ENCODE data around the gene TMEM18.
"Not testable (repeated sequence)": the region's sequence is repeated elsewhere in the genome, so short reads cannot be mapped to it uniquely, and the experiment has no call there.

Gene TMEM18

DNA sequence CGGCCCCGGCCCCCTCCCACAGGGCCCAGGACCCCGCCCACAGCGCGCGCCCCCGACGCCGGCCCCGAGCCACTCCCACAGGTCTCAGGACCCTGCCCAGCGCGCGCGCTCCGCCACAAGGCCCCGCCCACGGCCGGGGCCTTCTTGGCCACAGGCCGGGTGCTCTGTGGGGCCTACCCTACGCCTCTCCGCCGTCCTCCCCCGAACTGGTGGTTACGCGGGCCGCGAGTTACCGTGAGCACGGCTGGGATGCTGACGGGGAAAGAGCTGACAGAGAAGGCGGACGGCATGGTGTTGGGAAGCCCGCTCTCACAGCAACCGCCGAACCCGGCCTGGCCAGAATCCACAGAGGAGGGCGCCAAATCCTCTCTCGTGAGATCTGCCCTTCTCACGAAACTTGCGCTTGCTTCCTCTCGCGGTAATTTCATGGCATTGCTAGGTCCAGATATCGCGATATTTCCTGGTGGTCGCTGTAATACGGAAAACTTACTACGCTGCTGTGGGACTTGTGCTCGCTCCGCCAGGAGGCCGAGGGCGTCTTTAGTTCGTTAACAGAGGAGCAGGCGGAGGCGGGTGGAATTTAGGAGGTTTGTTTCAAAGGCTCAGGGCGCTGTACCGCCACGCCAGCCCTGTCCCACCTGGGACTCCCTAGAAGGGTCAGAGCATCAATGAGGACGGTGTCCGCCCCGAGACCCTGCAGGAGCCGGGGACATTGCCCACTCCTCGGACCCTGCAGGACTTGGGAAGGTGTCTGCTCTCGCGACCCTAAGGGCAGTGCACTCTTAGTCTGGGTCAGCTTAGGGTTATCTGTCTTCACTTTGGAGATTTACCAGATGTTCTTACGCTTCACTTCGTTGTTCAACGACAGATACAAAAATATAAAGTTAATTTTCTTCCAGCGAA lies at the start of gene TMEM18:
Gene TMEM18, minus strand, starts transcription at position 351 of the 903 bp plus-strand sequence. Its CDS starts 61 bp downstream, at position 290.
- peak; percentile 95 to 100 (median 100) for DNase-seq

DNA sequence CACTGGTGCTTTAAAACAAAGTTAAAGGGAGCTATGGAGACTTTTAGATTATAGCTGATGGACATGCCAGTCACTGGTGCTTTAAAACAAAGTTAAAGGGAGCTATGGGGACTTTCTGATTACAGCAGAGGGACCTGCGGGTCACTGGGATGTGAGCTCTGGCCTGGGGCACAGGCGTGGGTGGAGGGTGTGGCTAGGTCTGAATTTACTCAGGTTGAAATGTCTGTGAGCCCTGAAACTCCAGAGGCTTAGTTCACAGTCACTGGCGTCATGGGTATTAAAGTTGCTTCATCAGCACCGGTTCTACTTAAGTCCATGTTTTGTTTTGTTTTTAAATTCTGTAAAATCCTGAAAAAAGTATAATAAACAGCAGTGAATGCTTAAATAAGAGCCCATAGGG lies 49.0 kb upstream of the TMEM18 start:
- DNase-seq, result peak; percentile 5 to 17 (median 13)

DNA sequence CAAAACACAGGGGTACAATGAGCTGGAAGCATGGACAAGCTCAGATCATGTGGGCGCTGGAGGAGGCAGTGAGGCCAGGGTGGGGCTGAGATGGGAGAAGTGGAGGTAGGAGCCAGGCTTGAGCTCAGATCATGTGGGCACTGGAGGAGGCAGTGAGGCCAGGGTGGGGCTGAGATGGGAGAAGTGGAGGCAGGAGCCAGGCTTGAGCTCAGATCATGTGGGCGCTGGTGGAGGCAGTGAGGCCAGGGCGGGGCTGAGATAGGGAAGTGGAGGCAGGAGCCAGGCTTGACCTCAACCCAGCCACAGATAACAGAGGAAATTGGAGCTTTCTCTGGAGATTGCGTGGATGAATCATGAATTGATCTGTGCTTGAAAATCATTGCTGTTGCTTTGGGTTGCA lies 48.3 kb upstream of the TMEM18 start:
- DNase-seq, result peak; percentile 17 to 54 (median 19)

DNA sequence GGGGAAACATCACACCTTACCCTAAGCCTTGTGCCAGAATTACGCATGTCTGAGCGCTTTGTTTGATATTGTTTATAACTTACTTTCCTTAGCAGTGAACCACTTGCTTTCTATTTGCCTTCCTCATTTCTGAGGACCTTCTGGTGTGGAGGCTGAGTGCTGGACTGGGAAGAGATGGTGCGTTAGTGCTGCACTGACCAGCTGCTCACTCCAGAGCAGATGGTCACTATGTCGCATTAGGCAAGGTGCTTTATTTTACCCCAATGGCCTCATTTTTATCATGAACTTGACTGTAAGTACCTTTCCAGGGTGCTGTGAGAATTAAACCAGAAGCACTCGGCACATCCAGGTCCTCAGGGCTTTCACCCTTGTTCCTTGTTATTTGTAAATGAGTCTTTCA lies 46.6 kb upstream of the TMEM18 start:
- DNase-seq, result peak in 1 of 3 donors; percentile 11

DNA sequence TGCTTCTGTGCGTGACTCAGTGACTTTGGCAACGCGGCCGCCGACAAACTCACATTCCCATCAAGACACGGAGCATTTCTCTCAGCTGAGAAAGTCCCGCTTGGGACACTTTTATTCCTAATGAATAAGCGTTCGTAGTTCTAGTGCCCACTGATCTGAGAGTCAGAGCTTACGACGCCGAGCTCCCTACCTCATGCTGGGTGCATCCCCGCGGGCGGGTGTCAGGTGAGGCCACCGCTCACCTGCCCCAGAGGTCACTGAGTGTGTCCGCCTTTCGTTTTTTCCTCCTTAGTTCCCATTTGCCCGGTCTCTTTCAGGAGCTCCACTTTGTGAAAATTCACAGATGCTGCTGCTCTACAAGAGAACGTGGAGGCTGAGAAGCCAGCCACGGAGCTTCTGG lies 43.6 kb upstream of the TMEM18 start:
- no peak for DNase-seq

DNA sequence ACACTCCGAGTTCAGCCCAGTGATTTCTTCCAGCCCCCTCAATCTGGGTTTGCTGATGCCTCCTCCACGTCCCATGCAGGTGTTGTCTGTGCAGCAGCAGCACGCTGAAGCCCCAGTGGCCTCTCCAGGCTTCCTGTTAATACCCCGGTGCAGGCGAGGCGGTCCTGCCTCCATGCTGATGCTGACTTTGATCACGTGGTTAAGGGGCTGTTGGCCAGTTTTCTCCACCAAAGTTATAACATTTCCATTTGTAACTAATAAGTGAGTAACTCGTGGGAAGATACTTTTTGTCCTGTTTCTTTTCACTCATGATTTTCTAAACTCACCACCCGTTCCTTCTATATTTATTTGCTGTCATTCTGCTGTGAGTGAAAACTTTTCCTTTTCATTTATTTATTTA lies 42.5 kb upstream of the TMEM18 start:
- peak in 1 of 3 donors; percentile 12 for DNase-seq

DNA sequence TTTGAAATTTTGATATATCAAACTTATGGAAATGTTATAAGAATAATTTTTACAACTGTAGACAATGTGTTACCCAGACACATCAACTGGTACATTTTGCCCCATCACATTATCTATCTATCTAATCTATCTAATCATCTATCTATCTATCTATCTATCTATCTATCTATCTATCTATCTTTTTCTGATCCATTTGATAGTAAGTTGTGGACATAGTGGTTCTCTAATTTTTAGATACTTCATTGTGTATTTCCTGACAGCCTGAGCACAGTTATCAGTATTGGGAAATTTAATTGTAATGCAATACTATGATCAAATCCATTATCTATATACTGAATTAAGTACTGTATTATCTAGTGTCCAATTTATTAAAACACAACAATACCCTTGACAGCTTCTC lies 42.0 kb upstream of the TMEM18 start:
- no peak for DNase-seq

DNA sequence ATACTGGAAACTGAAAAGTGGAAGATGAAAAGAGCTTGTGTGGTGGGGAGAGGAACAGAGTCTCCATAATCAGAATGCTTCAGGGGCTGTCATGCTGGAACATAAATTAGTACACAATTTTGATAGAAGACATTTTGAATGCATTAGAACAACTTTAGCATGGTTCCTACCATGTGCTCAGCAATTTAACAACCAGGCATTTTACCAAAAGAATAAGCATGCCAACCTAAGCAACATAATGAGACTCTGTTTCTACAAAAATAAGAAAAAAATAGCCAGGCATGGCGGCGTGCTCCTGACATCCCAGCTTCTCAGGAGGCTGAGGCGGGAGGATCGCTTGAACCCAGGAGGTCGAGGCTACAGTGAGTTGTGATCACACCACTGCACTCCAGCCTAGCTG lies 40.5 kb upstream of the TMEM18 start:
- DNase-seq, result peak in 1 of 3 donors; percentile 16

DNA sequence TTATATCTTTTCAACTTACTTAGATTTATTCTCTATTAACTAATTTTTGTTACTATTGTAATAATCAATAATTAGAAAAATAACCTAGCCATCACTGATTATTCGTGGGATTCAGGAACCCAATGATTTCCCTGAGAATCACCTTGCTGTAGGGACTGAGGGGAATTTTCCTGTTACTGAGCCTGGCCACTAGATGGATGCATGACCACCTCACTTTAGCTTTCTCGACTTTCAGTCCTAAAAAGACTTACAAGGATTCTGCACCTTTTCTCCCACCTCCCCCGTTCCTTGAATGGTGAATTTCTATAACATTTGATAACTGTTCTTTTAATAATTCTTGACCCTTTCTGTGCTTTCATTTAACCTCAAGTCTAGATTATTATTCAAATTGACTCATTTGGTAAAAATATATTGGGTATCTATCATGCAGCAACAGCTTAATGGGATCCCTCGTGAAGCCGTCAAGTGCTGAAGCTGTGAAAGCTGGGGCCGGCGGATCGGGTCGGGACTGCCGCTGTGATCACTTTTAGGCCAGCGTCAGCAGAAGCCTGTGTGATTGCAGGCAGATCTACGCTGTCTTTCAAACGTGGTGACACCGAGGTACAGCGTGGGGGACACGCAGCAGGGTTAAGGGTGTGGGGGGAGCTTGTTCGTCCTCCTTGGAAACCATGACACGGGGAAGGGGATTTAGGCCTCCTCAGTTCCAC lies 38.8 kb upstream of the TMEM18 start:
- DNase-seq, result peak in 1 of 3 donors; percentile 8

DNA sequence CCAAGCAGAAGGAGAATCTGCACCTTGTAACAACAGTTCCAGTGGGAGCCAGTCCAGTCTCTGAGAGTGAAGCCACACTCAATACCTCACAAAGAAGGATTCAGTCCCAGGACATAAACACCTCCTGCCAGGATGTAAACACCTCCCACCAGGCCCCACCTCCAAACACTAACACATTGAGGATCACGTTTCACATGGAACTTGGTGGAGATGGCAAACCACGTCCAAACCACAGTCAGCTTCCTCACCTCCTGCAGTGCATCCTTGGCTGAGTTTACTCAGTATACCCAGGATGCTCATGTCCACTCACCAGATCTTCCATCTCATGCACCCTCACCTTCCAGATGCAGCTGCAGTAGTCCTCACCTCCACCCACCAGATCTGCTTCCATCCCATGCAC lies 37.8 kb upstream of the TMEM18 start:
- DNase-seq, result peak in 1 of 3 donors; percentile 12

DNA sequence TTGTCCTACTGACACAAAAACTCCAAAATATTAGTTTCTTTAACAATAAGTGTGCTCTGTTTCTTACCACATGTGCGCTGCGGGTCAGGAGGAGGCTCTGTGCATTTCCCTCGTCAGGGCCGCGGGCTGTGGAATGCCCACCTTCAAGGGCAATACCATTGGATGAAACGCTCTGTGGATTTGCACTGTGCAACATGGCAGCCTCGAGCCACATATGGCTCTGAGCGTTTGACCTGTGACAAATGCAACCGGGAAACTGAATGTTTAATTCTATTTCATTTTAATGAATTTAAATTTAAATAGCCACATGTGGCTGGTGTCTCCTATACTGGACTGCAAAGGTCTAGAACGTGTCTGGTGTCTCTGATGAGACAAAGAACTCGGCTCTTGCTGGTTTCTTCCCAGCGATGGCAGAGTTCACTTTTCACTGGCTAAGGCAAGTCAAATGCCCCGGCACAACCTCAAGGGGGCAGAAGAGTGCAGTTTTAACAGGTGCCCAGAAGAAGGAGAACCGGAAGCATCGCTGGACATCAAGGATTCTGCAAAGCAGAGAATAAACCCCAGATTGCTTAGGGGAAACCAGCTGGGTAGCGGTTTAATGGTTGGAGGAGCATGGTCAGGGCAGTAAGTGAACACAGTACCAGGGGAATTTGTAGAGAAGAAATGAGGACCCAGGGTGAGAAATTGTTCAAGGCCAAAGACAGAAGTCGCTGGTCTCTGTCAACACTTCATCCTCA lies 37.0 kb upstream of the TMEM18 start:
- peak; percentile 62 to 72 (median 69) for DNase-seq

DNA sequence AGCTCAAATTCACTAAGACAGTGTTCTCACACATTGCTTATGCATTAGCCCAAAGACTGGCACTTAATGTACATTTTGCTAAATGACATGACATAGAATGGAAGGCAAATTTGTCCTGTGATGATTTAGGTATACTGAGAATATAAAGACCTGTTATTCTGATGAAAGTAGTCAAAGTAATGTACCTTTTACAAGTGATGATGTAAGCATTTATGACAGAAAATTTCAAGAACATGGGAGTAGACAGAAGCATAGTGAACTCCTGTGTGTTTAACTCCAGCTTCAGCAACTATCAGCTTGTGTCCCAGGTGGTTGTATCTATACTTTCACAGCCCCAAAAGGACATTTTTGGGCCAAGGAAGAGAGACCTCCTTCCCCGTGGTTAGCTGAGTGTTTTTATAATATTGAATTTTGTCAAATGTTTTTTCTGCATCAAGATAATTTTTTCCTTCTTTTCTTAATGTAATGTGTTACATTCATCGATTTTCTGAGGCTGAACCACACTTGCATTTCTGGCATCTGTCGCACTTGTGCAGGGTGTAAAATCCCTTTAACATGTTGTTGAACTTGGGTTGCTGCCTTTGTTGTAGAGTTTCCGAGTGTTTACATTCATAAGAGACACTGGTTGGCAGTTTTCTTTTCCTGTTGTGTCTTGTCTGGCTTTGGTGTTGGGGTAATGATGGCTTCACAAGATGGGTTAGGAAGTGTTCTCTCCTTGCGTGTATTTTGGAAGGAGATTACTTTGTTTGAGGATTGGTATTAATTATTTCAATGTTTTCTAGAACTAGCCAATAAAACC lies 33.9 kb upstream of the TMEM18 start:
- DNase-seq, result peak in 1 of 3 donors; percentile 14

DNA sequence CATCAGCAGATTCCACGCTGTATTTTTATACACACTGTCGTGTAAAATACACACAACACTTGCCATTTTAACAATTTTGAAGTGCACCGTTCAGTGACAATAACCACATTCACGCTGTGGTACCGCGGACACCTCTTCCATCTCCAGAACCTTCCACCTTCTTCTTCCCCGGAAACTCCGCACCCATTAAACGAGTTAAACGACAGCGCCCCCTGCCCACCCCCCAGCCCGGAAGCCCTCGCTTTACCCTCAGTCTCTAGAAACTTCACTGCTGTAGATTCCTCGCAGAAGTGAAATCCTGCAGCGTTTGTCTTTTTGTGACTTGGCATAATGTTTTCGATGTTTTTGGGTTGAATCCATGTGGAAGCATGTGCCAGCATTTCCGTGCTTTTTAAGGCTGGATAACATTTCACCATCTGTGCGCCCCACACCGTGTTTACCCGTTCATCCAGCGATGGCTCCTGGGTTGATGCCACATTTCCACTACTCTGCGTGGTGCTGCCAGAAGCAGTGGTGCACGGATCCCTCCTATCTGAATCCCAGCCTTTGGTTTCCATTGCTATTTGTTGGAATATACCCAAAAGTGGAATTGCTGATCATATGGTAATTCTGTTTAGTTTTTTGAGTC lies 32.0 kb upstream of the TMEM18 start:
- DNase-seq, result no peak

DNA sequence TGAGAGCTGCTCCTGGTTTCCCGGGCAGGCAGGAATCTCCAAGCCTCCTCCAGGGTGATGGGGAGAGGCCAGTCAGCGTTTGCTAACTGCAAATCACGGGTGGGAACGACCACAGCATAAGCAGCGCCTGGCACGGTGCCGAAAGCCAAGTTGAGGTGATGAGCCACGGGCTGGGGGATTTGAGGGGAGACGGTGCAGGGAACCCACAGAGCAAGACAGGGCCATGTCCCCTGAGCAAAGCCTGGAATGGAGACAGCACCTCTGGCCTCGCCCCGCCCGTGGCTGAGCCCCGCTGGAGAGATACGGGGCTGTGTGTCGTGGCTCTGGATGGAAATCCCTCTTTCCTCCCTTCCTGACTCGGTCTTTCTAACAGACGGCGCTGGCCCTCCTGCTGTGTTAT lies 31.5 kb upstream of the TMEM18 start:
- DNase-seq, result no peak

DNA sequence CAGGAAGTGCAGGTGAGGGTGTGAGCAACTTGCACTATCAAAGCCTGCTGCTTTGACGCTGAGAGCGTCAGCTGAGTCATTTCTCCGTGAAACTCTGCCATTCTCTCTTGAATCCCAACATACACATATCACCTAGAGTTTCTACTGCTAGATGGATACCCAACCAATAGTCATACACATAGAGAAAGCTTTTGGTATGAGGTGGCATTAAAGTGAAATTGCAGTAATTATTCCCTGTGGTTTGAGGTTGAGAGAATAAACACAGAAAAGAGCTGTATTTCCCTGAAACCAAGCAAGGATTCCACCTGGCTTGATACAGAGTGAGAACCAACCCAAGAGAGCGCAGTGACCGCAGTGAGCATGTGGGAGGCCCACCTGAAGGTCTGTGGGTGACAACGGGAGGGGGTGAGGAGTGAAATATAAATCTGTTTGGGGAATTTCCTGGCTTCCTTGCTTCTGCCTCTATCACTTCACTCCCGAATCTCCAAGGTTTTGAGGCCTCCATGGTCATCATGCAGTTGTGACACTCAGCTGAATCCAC lies 28.8 kb upstream of the TMEM18 start:
- no peak for DNase-seq

DNA sequence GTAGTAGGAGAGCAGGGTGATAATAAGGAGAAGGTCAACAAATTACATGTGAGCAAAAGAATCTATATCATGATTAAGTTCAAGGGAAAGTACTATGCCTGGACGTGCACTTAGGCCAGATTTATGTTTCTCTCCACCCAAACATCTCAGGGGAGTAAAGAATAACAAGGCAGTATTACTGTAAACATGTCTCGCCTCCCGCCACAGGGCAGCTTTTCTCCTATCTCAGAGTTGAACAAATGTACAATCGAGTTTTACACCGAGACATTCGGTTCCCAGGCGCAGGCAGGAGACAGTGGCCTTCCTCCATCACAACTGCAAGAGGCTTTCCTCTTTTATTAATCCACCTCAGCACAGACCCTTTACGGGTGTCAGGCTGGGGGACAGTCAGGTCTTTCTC lies 25.6 kb upstream of the TMEM18 start:
- not testable (repeated sequence) for DNase-seq

DNA sequence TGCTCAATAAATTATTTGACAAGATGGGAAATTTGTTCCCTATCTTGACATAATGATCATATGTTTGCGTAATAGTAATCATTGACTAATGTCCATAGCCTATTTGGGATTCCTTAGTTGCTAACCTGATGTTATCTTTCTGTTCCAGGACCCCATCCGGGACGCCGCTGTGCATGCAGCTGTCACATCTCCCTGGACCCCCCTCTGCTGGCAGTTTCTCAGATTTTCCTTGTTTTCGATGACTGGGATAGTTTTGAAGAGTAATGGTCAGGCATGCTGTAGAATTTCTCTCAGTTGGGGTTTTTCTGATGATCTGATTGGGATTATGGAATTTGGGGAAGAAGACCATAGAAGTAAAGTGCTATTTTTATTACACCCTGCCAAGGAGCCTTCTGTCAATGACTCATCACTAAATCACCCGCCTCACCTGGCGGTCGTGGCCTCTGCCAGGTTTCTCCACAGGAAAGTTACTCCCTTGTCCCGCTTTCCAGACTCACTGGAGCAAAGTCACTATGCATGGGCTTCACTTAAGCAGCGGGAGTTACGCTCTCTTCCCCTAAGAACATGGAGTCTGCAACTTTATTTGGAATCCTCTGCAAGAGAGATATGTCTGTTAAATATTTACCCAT lies 19.9 kb upstream of the TMEM18 start:
- DNase-seq, result no peak

DNA sequence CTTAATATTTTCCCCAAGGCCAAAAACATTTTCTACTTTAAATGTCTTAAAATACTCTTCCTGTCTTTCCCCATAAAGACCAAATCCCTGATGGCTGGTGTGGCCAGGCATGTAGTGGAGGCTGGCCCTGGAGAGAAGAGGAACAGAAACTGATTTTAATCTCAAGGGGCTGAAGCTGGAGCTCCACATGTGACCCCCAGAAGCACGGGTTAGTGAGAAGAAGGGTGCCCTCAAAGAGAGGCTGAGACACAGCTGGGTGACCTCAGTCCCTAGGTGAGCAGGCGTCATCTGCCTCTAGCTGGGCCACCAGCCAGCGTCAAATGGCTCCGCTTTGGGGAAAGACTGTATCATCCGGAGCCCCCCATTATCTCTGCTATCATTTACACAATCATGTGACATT lies 19.3 kb upstream of the TMEM18 start:
- peak; percentile 14 to 31 (median 29) for DNase-seq

DNA sequence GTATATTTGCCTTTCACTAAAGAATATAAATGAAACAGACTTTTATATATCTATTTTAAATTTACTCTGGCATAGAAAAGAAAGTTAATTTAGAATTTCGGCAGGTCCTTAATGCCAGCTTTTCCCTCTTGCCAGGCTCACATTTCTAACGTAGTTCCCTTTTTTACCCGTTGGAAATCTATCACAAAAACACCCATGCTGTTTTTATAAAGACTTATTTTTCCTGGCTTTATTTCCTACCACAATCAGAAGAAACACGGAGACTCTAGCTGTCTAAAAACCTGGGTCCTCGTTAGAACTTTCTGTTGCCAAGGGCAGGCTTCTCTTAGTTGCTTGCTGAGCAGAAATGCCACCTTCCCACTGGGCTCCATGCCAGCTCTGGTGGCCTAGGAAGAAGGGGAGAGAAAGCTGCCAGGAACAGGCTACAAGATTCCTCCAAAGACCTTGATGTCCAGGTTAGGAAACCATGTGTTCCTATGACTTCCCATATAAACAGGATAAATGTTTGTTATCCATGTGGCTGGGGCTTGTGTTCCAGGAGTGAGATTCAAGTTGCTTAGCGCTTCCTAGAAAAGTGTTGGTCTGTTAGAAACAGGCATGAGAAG lies 17.8 kb upstream of the TMEM18 start:
- no peak for DNase-seq

DNA sequence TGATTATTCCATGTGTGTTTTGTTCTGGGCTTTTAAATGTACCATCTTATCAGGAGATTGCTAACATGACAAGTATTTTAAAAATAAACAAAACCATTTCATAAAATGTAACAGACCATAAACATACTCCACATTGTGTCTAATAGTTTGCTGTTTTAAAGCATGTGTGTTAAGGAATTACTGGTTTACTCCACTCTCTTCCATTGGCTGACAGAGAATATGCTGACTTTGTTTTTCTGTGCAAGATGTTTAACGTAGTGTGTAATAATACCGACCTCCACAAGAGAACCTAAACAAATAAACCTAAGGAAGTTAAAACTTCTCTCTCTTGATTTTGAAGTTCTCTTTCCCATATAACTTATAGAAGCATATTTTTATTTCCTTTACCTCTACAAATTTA lies 17.0 kb upstream of the TMEM18 start:
- DNase-seq, result no peak

DNA sequence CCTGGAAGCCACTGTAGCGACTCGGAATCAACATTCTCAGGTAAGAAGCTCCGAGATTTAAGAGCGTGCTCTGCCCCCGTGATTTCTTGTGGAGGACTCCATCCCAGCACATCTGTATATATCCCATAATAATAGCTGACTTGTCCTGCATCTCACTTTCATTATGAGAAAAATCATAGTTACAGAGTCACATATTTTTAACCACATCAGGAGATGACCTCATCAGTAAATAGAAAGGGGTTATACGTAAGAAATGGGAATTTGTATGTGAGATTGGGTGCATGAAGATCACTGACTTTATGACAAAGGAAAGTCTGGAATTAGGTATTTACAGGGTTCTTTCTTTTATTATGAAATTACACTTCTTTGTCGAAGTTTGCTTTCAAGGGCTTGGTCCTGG lies 16.4 kb upstream of the TMEM18 start:
- no peak for DNase-seq

Data from suppressor macrophage treated with lipopolysaccharide for 1 hour (primary cell).